ENCODE measurements around the gene PLA1A. TPM values are rescaled to one million over a fixed set of nuclear protein-coding genes. Genes with fewer than 3 reads are reported as not detected.

The PLA1A gene
- total and polyA plus RNA-seq, 2 donors (not counting 3 experiments of a cell fraction or from before 2014, with no cell fraction given), result 0.07 TPM; not detected in 1

GRCh38 chr3:119658994-119659393 is 61.3 kb downstream of the PLA1A start:
- Histone ChIP-seq H3K36me3 (ENCODE audit: control insufficient read depth in 2 of 2, extremely low read depth in 1 of 2, insufficient read depth in 2 of 2, low read length in 2 of 2) (no peaks in the 10 kb centered on the region), H3K4me3 (replicated peaks in 1 of 3; ENCODE audit: insufficient read depth in 1 of 3, low read depth in 1 of 3, low read length in 3 of 3) (no peak overlapping the region), H3K27me3 (ENCODE audit: control insufficient read depth in 2 of 2, insufficient read depth in 2 of 2, low read length in 2 of 2) (peaks cover 0 to 6% of the 10 kb centered on the region in 2 experiments), H3K4me2 (ENCODE audit: insufficient read depth, low read length) (no peak overlapping the region), H2AFZ (ENCODE audit: low read depth, low read length) (no peak overlapping the region), H3K9ac (replicated peaks; ENCODE audit: extremely low read depth, insufficient read depth, low read length) (no peak overlapping the region), H3K9me1 (replicated peaks; ENCODE audit: control insufficient read depth, extremely low read depth, insufficient read depth, low read length) (no peaks in the 10 kb centered on the region), H3K9me3 (replicated peaks; ENCODE audit: control insufficient read depth, insufficient read depth, low read length) (no peaks in the 10 kb centered on the region), H3K27ac (ENCODE audit: insufficient read depth, low read depth, low read length) (no peak overlapping the region), H3K4me1 (ENCODE audit: control insufficient read depth, extremely low read depth, insufficient read depth, low read length) (no peaks in the 10 kb centered on the region), H3K79me2 (ENCODE audit: control insufficient read depth, insufficient read depth, low read length) (no peaks in the 10 kb centered on the region), H4K20me1 (replicated peaks; ENCODE audit: control insufficient read depth, extremely low read depth, insufficient read depth, low read length) (no peaks in the 10 kb centered on the region)
- POLR2A ChIA-PET, result no interaction called here
- FAIRE-seq, result no peak
- dilution Hi-C loops (cut with MboI; ENCODE audit: extremely low pct_ligation_motif_present, low sequenced_read_pairs) (no loop called here), intact Hi-C loops (cut with micrococcal nuclease) (no loop called here)
- no peak for DNase-seq (ENCODE audit: low read depth, low spot score)
- CTCF ChIA-PET, result no interaction called here
- no peak for TF ChIP-seq MAX (IDR thresholded peaks at IDR 0.05; ENCODE audit: insufficient read depth, insufficient read length)
- no peak for TF ChIP-seq FOS (IDR thresholded peaks at IDR 0.05; ENCODE audit: borderline replicate concordance, insufficient read depth, low read length)
- TF ChIP-seq MYC (IDR thresholded peaks at IDR 0.05; ENCODE audit: low read depth, low read length), result no peak
- TF ChIP-seq CTCF (IDR thresholded peaks at IDR 0.05; ENCODE audit: extremely low read depth in 1 of 2, insufficient read depth in 1 of 2, low read depth in 1 of 2, low read length in 2 of 2), result no peak
- TF ChIP-seq GATA2 (IDR thresholded peaks at IDR 0.05; ENCODE audit: insufficient read depth, insufficient read length, low read depth, low read length), result no peak
- no peak for TF ChIP-seq JUN (IDR thresholded peaks at IDR 0.05; ENCODE audit: borderline replicate concordance, insufficient read depth, insufficient read length, low read depth)
- TF ChIP-seq POLR2A (IDR thresholded peaks at IDR 0.05; ENCODE audit: low read depth, low read length), result no peak
- no peak for TF ChIP-seq EZH2 (IDR thresholded peaks at IDR 0.05; ENCODE audit: borderline replicate concordance, low read depth, low read length, severe bottlenecking)
- no peak for TF ChIP-seq POLR2AphosphoS5 (IDR thresholded peaks at IDR 0.05; ENCODE audit: insufficient read depth, low read depth, low read length)
- no TSS peak for BruUV-seq (replicated peaks)

All from endothelial cell of umbilical vein (primary cell).